ENCODE measurements around the gene TUBA4B. TPM values are rescaled to one million over a fixed set of nuclear protein-coding genes. Genes with fewer than 3 reads are reported as not detected.

The TUBA4B gene
- total and polyA plus RNA-seq, 2 of the 4 experiments (the other 2 are of a cell fraction): not detected

DNA sequence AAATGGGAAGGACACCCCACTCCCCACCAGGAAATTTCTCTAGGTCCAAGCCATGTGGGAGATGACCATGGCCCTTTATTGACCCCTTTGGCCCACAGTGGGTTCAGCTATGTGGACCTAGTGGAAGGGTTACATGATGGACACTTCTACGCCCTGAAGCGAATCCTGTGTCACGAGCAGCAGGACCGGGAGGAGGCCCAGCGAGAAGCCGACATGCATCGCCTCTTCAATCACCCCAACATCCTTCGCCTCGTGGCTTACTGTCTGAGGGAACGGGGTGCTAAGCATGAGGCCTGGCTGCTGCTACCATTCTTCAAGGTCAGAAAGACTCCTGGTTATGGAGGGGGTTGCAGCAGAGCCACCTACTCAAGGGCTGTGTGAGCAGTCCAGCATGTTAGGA is 6.5 kb upstream of the TUBA4B start:
- Histone ChIP-seq H3K23ac (ENCODE audit: low read depth, low read length) (no peak overlapping the region), H3K27me3 (ENCODE audit: control insufficient read depth, insufficient read depth, low read length) (no peaks in the 10 kb centered on the region), H3K4ac (ENCODE audit: low read depth, low read length) (no peak overlapping the region), H3K27ac (ENCODE audit: insufficient read depth, low read length) (no peak overlapping the region), H2BK5ac (ENCODE audit: low read depth, low read length, poor library complexity, severe bottlenecking) (no peak overlapping the region), H4K8ac (ENCODE audit: low read depth in 2 of 2, low read length in 2 of 2) (no peak overlapping the region), H2BK20ac (ENCODE audit: low read depth, low read length) (no peak overlapping the region), H2BK15ac (ENCODE audit: low read depth, low read length) (no peak overlapping the region), H3K9me1 (ENCODE audit: insufficient read depth, low read length) (peaks cover 44% of the 10 kb centered on the region), H4K91ac (ENCODE audit: insufficient read depth, low read depth, low read length) (no peak overlapping the region), H3K36me3 (ENCODE audit: control insufficient read depth, insufficient read depth, low read length) (peaks cover 21% of the 10 kb centered on the region; the same call in 1 of the 2 replicates), H3K14ac (replicated peaks; ENCODE audit: low read depth, low read length) (no peak overlapping the region), H2AK9ac (replicated peaks; ENCODE audit: low read depth, low read length, poor library complexity) (no peak overlapping the region), H3K9me3 (ENCODE audit: control insufficient read depth, insufficient read depth, low read length) (no peaks in the 10 kb centered on the region), H3K9ac (ENCODE audit: low read depth, low read length) (no peak overlapping the region), H2BK120ac (ENCODE audit: low read depth, low read length) (no peak overlapping the region), H2AFZ (replicated peaks; ENCODE audit: low read length, poor library complexity) (no peak overlapping the region), H4K20me1 (ENCODE audit: insufficient read depth, low read length) (0 out of 2 replicates have a peak, but pooled peaks cover 8% of the 10 kb centered on the region), H3K4me3 (ENCODE audit: insufficient read depth, low read depth, low read length) (no peak overlapping the region), H4K5ac (ENCODE audit: low read depth, low read length) (no peak overlapping the region), H3K56ac (ENCODE audit: extremely low read depth, insufficient read depth, low read length) (no peak overlapping the region), H2AK5ac (ENCODE audit: low read depth, low read length) (no peak overlapping the region), H3K18ac (ENCODE audit: low read depth, low read length) (no peak overlapping the region), H3K4me1 (ENCODE audit: control insufficient read depth, insufficient read depth, low read length) (peaks cover 29% of the 10 kb centered on the region), H3K4me2 (ENCODE audit: low read depth, low read length) (no peak overlapping the region), H3K79me1 (ENCODE audit: low read depth in 1 of 2, low read length in 2 of 2) (peaks cover 23 to 48% of the 10 kb centered on the region in 2 experiments)
- in situ Hi-C loops (cut with MboI; ENCODE audit: low sequenced_read_pairs): no loop called here
- ATAC-seq (ENCODE audit: low read depth) (no peak), DNase-seq (no peak)
- ChIA-PET CTCF (interaction anchor here (3.0 kb wide), 1 partner anchor 49 kb away, joined by 14 read pairs; no protein-coding TSS in a partner anchor), POLR2A (ENCODE audit: unreplicated experiment) (no interaction called here)
- intact Hi-C loops (cut with micrococcal nuclease): no loop called here
- WGBS, 2 experiments (ENCODE audit: extremely low coverage in 2 of 2, insufficient read length in 1 of 2): 100% methylated on average over 3 of the region's 10 CpGs; no CpG with 5 or more reads in 1 of the 2 experiments
- TF ChIP-seq MAZ (IDR thresholded peaks at IDR 0.05; ENCODE audit: borderline replicate concordance, low read depth, low read length): no peak
- no peak for TF ChIP-seq CHD1 (IDR thresholded peaks at IDR 0.05; ENCODE audit: low read depth, low read length)
- no peak for TF ChIP-seq NFE2L2 (IDR thresholded peaks at IDR 0.05; ENCODE audit: low read depth, low read length)
- TF ChIP-seq RFX5 (IDR thresholded peaks at IDR 0.05; ENCODE audit: low read depth, low read length): no peak
- TF ChIP-seq, protein P1, sequence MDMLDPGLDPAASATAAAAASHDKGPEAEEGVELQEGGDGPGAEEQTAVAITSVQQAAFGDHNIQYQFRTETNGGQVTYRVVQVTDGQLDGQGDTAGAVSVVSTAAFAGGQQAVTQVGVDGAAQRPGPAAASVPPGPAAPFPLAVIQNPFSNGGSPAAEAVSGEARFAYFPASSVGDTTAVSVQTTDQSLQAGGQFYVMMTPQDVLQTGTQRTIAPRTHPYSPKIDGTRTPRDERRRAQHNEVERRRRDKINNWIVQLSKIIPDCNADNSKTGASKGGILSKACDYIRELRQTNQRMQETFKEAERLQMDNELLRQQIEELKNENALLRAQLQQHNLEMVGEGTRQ (IDR thresholded peaks at IDR 0.05; ENCODE audit: low read depth, low read length): no peak
- TF ChIP-seq, protein P2, sequence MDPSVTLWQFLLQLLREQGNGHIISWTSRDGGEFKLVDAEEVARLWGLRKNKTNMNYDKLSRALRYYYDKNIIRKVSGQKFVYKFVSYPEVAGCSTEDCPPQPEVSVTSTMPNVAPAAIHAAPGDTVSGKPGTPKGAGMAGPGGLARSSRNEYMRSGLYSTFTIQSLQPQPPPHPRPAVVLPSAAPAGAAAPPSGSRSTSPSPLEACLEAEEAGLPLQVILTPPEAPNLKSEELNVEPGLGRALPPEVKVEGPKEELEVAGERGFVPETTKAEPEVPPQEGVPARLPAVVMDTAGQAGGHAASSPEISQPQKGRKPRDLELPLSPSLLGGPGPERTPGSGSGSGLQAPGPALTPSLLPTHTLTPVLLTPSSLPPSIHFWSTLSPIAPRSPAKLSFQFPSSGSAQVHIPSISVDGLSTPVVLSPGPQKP (IDR thresholded peaks at IDR 0.05; ENCODE audit: borderline replicate concordance, low read depth, low read length): no peak
- TF ChIP-seq RCOR1 (IDR thresholded peaks at IDR 0.05; ENCODE audit: insufficient replicate concordance, low read length): no peak
- TF ChIP-seq SMC3 (IDR thresholded peaks at IDR 0.05; ENCODE audit: low read depth, low read length): no peak
- TF ChIP-seq MAFK (IDR thresholded peaks at IDR 0.05; ENCODE audit: low read depth, low read length): no peak
- TF ChIP-seq BHLHE40 (IDR thresholded peaks at IDR 0.05; ENCODE audit: low read depth, low read length): no peak
- dilution Hi-C loops (cut with HindIII; ENCODE audit: low sequenced_read_pairs, unreplicated experiment): no loop called here
- BruUV-seq (replicated peaks): no TSS peak
